SK-N-SH treated with all-trans-retinoic acid at 6 μM for 48 hours (cell line): Measurements from ENCODE around the gene AGRP.

ENCODE experiments used
- ATAC-seq: fragments of 200-7000 bp; cut with Tn5 transposase; 3 replicates; pipeline ENCODE4 v1.9.1; 2020; ENCODE audit warnings: mild to moderate bottlenecking, moderate library complexity
- ARNTL ChIP-seq: fragments of 450-650 bp; formaldehyde crosslinking; IDR thresholded peaks from 2 replicates; pipeline ENCODE4 v1.5.0; 2020; ENCODE audit warnings: low read depth, mild to moderate bottlenecking, moderate library complexity, borderline replicate concordance
- BACH2 ChIP-seq: fragments of 250-450 bp; sonication (Bioruptor Pico); IDR thresholded peaks from 2 replicates; pipeline ENCODE4 v1.9.0; 2021; ENCODE audit warnings: mild to moderate bottlenecking, borderline replicate concordance
- CSDC2 ChIP-seq: fragments of 250-450 bp; sonication (Bioruptor Pico); IDR thresholded peaks from 2 replicates; pipeline ENCODE4 v1.5.0; 2020; ENCODE audit warnings: mild to moderate bottlenecking, moderate library complexity
- CSRNP3 ChIP-seq: fragments of 250-450 bp; sonication (Bioruptor Pico); IDR thresholded peaks from 2 replicates; pipeline ENCODE4 v1.5.1; 2021; ENCODE audit warnings: mild to moderate bottlenecking, moderate library complexity
- ESRRG ChIP-seq: fragments of 250-450 bp; sonication (Bioruptor Pico); IDR thresholded peaks from 2 replicates; pipeline ENCODE4 v1.6.1; 2021; ENCODE audit warnings: mild to moderate bottlenecking
- GLIS3 ChIP-seq: fragments of 250-450 bp; sonication (Bioruptor Pico); IDR thresholded peaks from 2 replicates; pipeline ENCODE4 v1.5.0; 2020; ENCODE audit warnings: mild to moderate bottlenecking, moderate library complexity
- ISL1 ChIP-seq: fragments of 250-450 bp; sonication (Bioruptor Pico); IDR thresholded peaks from 2 replicates; pipeline ENCODE4 v2.1.2; 2022; ENCODE audit warnings: mild to moderate bottlenecking, moderate library complexity
- OSR1 ChIP-seq: fragments of 250-450 bp; sonication (Bioruptor Pico); IDR thresholded peaks from 2 replicates; pipeline ENCODE4 v1.8.0; 2022; ENCODE audit warnings: moderate library complexity, mild to moderate bottlenecking, inconsistent platforms
- PATZ1 ChIP-seq: fragments of 250-450 bp; sonication (Bioruptor Pico); IDR thresholded peaks from 2 replicates; pipeline ENCODE4 v1.8.0; 2020; ENCODE audit warnings: mild to moderate bottlenecking, moderate library complexity, borderline replicate concordance
- POU6F1 ChIP-seq: fragments of 250-450 bp; sonication (Bioruptor Pico); IDR thresholded peaks from 2 replicates; pipeline ENCODE4 v1.8.0; 2021; ENCODE audit warnings: low read depth, mild to moderate bottlenecking, moderate library complexity, borderline replicate concordance
- PPARA ChIP-seq: fragments of 250-450 bp; sonication (Bioruptor Pico); IDR thresholded peaks from 2 replicates; pipeline ENCODE4 v1.5.0; 2020; ENCODE audit warnings: mild to moderate bottlenecking, borderline replicate concordance
- SNAI2 ChIP-seq: fragments of 250-450 bp; sonication (Bioruptor Pico); IDR thresholded peaks from 2 replicates; pipeline ENCODE4 v1.5.0; 2020; ENCODE audit warnings: mild to moderate bottlenecking, moderate library complexity
- TCF4 ChIP-seq: fragments of 250-450 bp; sonication (Bioruptor Pico); IDR thresholded peaks from 2 replicates; pipeline ENCODE4 v1.8.0; 2021; ENCODE audit warnings: mild to moderate bottlenecking, moderate library complexity, borderline replicate concordance
- TOX ChIP-seq: fragments of 250-450 bp; sonication (Bioruptor Pico); IDR thresholded peaks from 2 replicates; pipeline ENCODE4 v1.8.0; 2021; ENCODE audit warnings: mild to moderate bottlenecking, moderate library complexity, borderline replicate concordance
- ZC3H10 ChIP-seq: fragments of 250-450 bp; sonication (Bioruptor Pico); IDR thresholded peaks from 2 replicates; pipeline ENCODE4 v1.5.1; 2021; ENCODE audit warnings: mild to moderate bottlenecking, moderate library complexity
- ZFP3 ChIP-seq: fragments of 250-450 bp; sonication (Bioruptor Pico); IDR thresholded peaks from 2 replicates; pipeline ENCODE4 v1.5.0; 2020; ENCODE audit warnings: mild to moderate bottlenecking, moderate library complexity
- ZFP30 ChIP-seq: fragments of 450-650 bp; formaldehyde crosslinking; IDR thresholded peaks from 2 replicates; pipeline ENCODE4 v1.5.0; 2022; ENCODE audit warnings: mild to moderate bottlenecking, moderate library complexity
- ZNF565 ChIP-seq: fragments of 450-650 bp; formaldehyde crosslinking; conservative IDR thresholded peaks from 2 replicates; pipeline ENCODE4 v1.5.0; 2020; ENCODE audit warnings: low read depth, mild to moderate bottlenecking, moderate library complexity
- ZNF70 ChIP-seq: fragments of 450-650 bp; formaldehyde crosslinking; IDR thresholded peaks from 2 replicates; pipeline ENCODE4 v1.5.0; 2020; ENCODE audit warnings: mild to moderate bottlenecking, moderate library complexity
- ZNF8 ChIP-seq: fragments of 450-650 bp; formaldehyde crosslinking; IDR thresholded peaks from 2 replicates; pipeline ENCODE4 v1.5.0; 2020; ENCODE audit warnings: mild to moderate bottlenecking, moderate library complexity
- TF ChIP-seq, protein P1 (sequence below): fragments of 250-450 bp; sonication (Bioruptor Pico); IDR thresholded peaks from 2 replicates; pipeline ENCODE4 v1.5.0; 2020; ENCODE audit warnings: mild to moderate bottlenecking, moderate library complexity

AGRP gene

GRCh38 chr16:67449739-67450138 is 33.6 kb downstream of the AGRP start:
- ATAC-seq = no peak
- TF ChIP-seq PATZ1 (CRISPR knock-in tag) (no peak), ESRRG (CRISPR knock-in tag) (no peak), ZNF565 (CRISPR knock-in tag) (no peak), CSRNP3 (CRISPR knock-in tag) (no peak), ZNF8 (CRISPR knock-in tag) (no peak), PPARA (CRISPR knock-in tag) (no peak), TOX (CRISPR knock-in tag) (no peak), ZNF70 (CRISPR knock-in tag) (no peak), ZFP30 (CRISPR knock-in tag) (no peak), ARNTL (no peak), TCF4 (CRISPR knock-in tag) (no peak), ISL1 (CRISPR knock-in tag) (no peak), OSR1 (CRISPR knock-in tag) (no peak)

- no peak for TF ChIP-seq CSDC2
- TF ChIP-seq ZNF8 (CRISPR knock-in tag) = no peak
- no peak for TF ChIP-seq PATZ1 (CRISPR knock-in tag)
- TF ChIP-seq PPARA (CRISPR knock-in tag) = no peak
- no peak for TF ChIP-seq ISL1 (CRISPR knock-in tag)
- no peak for TF ChIP-seq OSR1 (CRISPR knock-in tag)
- TF ChIP-seq ZFP3 (CRISPR knock-in tag) = no peak
- no peak for TF ChIP-seq ESRRG (CRISPR knock-in tag)
- TF ChIP-seq, protein P1, sequence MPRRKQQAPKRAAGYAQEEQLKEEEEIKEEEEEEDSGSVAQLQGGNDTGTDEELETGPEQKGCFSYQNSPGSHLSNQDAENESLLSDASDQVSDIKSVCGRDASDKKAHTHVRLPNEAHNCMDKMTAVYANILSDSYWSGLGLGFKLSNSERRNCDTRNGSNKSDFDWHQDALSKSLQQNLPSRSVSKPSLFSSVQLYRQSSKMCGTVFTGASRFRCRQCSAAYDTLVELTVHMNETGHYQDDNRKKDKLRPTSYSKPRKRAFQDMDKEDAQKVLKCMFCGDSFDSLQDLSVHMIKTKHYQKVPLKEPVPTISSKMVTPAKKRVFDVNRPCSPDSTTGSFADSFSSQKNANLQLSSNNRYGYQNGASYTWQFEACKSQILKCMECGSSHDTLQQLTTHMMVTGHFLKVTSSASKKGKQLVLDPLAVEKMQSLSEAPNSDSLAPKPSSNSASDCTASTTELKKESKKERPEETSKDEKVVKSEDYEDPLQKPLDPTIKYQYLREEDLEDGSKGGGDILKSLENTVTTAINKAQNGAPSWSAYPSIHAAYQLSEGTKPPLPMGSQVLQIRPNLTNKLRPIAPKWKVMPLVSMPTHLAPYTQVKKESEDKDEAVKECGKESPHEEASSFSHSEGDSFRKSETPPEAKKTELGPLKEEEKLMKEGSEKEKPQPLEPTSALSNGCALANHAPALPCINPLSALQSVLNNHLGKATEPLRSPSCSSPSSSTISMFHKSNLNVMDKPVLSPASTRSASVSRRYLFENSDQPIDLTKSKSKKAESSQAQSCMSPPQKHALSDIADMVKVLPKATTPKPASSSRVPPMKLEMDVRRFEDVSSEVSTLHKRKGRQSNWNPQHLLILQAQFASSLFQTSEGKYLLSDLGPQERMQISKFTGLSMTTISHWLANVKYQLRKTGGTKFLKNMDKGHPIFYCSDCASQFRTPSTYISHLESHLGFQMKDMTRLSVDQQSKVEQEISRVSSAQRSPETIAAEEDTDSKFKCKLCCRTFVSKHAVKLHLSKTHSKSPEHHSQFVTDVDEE (CRISPR knock-in tag) = no peak
- TF ChIP-seq ZNF565 (CRISPR knock-in tag) = no peak
- no peak for TF ChIP-seq TCF4 (CRISPR knock-in tag)
- TF ChIP-seq ARNTL = no peak
- TF ChIP-seq GLIS3 (CRISPR knock-in tag) = no peak
- TF ChIP-seq ZC3H10 (CRISPR knock-in tag) = no peak
- TF ChIP-seq ZNF70 (CRISPR knock-in tag) = no peak
- TF ChIP-seq CSRNP3 (CRISPR knock-in tag) = no peak
- no peak for TF ChIP-seq POU6F1 (CRISPR knock-in tag)
- no peak for TF ChIP-seq SNAI2 (CRISPR knock-in tag)
- no peak for TF ChIP-seq BACH2 (CRISPR knock-in tag)
- ATAC-seq = no peak
Observed at GRCh38 chr16:67449336-67449735, 34.0 kb downstream of the AGRP start.
